ENCODE data around the gene PRL.

PRL gene

DNA sequence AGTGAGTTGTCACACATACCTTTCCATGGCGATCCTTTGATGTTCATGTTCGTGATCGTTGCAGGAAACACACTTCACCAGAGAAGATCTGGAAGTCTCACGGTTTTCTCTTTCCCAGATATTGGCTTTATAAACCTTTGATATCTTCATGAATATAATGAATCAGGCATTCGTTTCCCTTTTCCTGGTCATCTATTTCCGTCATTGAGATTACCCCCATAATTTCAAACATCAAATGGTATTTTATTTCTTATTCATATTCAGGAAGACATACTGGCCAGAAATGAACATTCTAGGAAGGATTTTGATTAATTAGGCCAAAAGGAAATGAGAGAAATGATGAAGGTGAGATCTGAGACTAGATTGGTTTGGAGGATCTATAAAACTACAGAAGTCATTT lies at the start of gene PRL:
Gene PRL, minus strand, starts transcription at position 101 of the 400 bp plus-strand sequence. Its CDS starts 54 bp downstream, at position 47.
- no peak within 1 kb of the TSS for H3K4me3 ChIP-seq (ENCODE audit: low read depth, low read length)
- no peak for DNase-seq (ENCODE audit: low read depth)

DNA sequence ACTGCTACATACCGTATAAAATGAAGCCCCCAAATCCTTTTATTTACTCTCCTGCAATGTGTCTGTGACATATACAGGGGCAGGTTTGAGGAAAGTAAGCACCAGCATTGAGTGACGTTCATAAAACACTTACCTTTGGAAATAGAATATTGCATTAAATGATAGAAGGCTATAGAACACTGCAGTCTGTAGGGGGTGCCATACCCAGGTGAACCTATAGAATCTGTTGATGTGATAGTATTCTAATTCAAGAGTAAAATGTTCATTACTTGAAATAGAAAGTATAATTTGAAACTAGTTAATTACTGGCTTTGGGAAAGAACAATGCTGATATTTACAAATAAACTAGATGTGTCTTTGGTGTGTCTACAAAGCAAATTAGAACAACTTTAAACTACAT lies 47.0 kb upstream of the PRL start:
- TF ChIP-seq, protein P1, sequence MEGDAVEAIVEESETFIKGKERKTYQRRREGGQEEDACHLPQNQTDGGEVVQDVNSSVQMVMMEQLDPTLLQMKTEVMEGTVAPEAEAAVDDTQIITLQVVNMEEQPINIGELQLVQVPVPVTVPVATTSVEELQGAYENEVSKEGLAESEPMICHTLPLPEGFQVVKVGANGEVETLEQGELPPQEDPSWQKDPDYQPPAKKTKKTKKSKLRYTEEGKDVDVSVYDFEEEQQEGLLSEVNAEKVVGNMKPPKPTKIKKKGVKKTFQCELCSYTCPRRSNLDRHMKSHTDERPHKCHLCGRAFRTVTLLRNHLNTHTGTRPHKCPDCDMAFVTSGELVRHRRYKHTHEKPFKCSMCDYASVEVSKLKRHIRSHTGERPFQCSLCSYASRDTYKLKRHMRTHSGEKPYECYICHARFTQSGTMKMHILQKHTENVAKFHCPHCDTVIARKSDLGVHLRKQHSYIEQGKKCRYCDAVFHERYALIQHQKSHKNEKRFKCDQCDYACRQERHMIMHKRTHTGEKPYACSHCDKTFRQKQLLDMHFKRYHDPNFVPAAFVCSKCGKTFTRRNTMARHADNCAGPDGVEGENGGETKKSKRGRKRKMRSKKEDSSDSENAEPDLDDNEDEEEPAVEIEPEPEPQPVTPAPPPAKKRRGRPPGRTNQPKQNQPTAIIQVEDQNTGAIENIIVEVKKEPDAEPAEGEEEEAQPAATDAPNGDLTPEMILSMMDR (IDR thresholded peaks at IDR 0.05; ENCODE audit: insufficient read depth, low read depth, low read length, missing control alignments) = peak; percentile 17
- no peak overlapping the region for H3K4me3 ChIP-seq (ENCODE audit: low read depth, low read length)
- no peak for DNase-seq (ENCODE audit: low read depth)

More for the DNA sequence above, at the start of gene PRL:
- TF ChIP-seq, protein P1 (IDR thresholded peaks at IDR 0.05; ENCODE audit: insufficient read depth, low read depth, low read length, missing control alignments) = no peak

DNA sequence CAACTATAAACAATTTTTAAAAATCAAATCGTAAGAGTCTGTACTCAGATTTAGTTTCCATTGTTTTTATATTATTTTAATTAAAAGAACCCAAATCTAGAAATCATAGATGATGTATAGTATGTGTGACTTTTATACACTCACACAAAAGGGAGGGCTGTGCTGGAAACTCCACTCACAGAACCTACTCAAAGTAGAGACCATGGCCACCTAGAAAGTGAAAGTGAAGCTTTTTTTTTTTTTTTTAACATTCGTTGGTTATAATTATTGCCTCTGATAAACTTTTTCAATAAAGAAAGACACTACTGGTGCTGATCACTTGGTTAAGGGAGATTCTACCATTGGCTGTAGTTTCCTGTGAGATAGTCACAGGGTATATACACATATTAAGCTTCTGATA lies 37.9 kb upstream of the PRL start:
- DNase-seq (ENCODE audit: low read depth) = peak; percentile 52
- peak overlapping the region; percentile 44 for H3K4me3 ChIP-seq (ENCODE audit: low read depth, low read length)
- TF ChIP-seq, protein P1 (IDR thresholded peaks at IDR 0.05; ENCODE audit: insufficient read depth, low read depth, low read length, missing control alignments) = no peak

DNA sequence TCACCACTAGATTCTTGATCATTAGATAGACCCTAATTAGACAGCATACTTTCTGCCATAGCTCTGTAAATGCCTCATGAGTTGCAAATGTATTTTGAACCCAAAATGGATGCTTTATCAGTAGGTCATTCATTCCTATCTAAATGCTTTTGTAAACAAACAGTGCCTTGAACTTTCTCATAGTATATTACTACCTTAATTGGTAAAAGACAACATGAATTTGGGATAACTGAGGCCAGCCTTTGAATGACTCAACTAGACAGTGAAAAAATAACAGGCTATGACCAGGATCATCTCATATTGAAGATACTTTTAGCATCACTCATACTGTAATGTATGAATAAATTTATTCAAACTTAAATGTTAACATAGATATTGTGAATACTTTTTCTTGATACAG lies 37.0 kb upstream of the PRL start:
- no peak overlapping the region for H3K4me3 ChIP-seq (ENCODE audit: low read depth, low read length)
- TF ChIP-seq, protein P1 (IDR thresholded peaks at IDR 0.05; ENCODE audit: insufficient read depth, low read depth, low read length, missing control alignments) = no peak
- no peak for DNase-seq (ENCODE audit: low read depth)

DNA sequence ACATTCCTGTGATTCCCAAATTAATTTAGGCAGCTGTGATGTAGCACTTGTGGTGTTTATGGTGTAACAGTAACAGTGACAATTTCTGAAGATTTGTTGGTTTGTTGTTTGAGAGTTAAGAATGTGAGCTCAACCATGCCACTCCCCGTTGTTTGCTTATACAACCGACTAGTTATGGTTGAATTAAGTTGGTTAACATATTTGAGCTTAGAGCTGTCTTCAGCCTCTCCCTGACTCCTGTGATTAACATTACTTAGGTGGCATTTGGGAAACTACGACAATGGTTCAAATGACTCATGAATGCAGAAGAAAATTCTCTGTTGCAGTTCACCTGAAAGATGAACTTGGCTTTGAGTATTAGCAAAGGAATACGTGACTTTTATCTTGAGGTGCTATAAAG lies 35.9 kb upstream of the PRL start:
- peak overlapping the region; percentile 31 for H3K4me3 ChIP-seq (ENCODE audit: low read depth, low read length)
- DNase-seq (ENCODE audit: low read depth) = peak; percentile 42
- TF ChIP-seq, protein P1 (IDR thresholded peaks at IDR 0.05; ENCODE audit: insufficient read depth, low read depth, low read length, missing control alignments) = no peak

DNA sequence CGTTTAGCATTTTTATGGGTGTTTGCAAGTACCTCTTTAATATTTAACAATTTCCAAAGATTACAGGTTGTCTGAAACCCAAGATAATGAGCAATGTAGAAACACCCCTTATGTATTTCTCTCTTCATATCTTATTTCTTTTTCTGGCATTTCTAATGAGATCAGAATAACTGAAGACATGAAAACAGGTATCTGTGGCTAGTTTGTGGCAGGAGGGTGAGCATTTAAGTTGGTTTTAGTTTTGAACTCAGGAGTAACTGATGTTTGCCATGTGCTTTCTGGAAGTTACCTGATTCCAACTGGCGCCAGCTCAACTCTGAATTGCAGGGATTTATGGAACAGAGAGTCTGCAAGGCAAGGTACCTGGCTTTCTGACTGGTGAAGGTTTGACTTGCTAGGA lies 35.4 kb upstream of the PRL start:
- peak; percentile 44 for DNase-seq (ENCODE audit: low read depth)
- TF ChIP-seq, protein P1 (IDR thresholded peaks at IDR 0.05; ENCODE audit: insufficient read depth, low read depth, low read length, missing control alignments) = no peak
- H3K4me3 ChIP-seq (ENCODE audit: low read depth, low read length) = peak overlapping the region; percentile 8

DNA sequence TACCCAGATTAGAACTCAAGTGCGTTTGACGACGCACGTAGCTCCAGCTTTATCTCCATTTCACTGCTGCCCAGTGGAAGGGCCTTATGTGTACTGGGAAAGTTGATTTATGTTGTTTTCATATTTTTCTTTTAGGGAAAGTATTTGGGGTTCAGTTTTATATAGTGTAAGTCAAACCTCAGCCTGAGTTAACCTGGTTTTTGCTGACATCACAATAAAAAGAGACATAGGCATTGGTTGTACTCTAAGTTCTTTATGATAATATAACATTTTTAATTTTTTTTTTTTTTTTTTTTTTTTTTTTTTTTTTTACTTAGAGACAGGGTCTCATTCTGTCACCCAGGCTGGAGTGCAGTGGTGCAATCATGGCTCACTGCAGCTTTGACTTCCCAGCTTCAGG lies 34.1 kb upstream of the PRL start:
- DNase-seq (ENCODE audit: low read depth) = no peak
- no peak overlapping the region for H3K4me3 ChIP-seq (ENCODE audit: low read depth, low read length)
- TF ChIP-seq, protein P1 (IDR thresholded peaks at IDR 0.05; ENCODE audit: insufficient read depth, low read depth, low read length, missing control alignments) = no peak

All from GM12865 (cell line).